ENCODE measurements around the gene LRRC61. TPM values are rescaled to one million over a fixed set of nuclear protein-coding genes. Genes with fewer than 3 reads are reported as not detected.

The LRRC61 gene
- total and polyA plus RNA-seq, 2 of the 13 experiments (the other 11 are each of a cell fraction or from before 2014, with no cell fraction given) = 33.0 to 34.8 TPM

DNA sequence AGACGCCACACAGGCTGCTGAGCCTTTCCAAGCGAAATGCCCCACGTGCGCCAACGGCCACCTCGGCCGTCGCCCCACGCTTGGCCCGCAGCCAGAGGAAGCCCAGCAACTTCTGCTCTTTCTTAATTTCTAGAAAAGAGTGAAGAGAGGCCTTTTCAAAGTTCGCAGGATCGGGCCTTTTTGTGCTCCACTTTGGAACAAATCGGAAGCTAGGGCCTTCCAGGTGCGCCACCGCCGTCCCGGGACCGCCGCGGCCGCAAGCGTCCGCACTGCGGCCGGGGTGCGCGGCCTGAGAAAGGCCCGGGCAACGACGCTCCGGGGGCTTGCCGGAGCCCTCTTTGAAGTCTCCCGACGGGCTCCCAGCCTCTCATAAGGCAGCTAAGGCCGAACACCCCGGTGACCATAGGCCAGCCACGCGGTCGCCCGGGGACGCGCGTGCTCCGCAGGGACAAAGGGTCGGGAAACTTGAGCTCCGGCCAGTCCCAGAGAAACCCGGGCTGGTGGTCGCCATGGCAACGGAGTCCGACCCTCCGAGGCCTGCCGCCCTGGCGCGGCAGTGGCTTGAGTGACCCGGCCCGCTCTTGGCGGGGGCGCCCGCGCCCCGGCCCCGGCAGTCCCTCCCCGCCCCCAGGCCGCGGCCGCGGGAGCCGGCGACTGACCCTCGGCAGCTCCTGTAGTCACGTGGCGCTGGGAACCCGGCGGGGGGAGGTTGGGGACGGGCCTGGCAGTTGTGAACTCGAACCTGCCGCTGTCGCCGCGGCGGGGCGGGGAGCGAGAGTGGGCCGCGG lies 45.1 kb downstream of the LRRC61 start, which contains the start of gene REPIN1 (continued):
- TF ChIP-seq RAD21 (CRISPR knock-in tag; IDR thresholded peaks at IDR 0.05) (0 out of 2 replicates have a peak, but pooled peaks have one; percentile 54), ZBTB7A (CRISPR knock-in tag; IDR thresholded peaks at IDR 0.05) (peak; percentile 84), SIN3B (IDR thresholded peaks at IDR 0.05; ENCODE audit: low read length) (no peak), DR1 (CRISPR knock-in tag; IDR thresholded peaks at IDR 0.05) (peak; percentile 72; the same call in 1 of the 2 replicates), ZNF276 (CRISPR knock-in tag; IDR thresholded peaks at IDR 0.05; ENCODE audit: low read depth) (no peak; the same call in 1 of the 2 replicates), MEIS2 (CRISPR knock-in tag; IDR thresholded peaks at IDR 0.05) (peak; percentile 74; the same call in 1 of the 2 replicates), ZNF382 (CRISPR knock-in tag; IDR thresholded peaks at IDR 0.05; ENCODE audit: borderline replicate concordance) (no peak), ZSCAN9 (CRISPR knock-in tag; IDR thresholded peaks at IDR 0.05; ENCODE audit: borderline replicate concordance) (peak; percentile 29; the same call in 1 of the 2 replicates), TEF (CRISPR knock-in tag; IDR thresholded peaks at IDR 0.05) (no peak), MIER3 (CRISPR knock-in tag; IDR thresholded peaks at IDR 0.05; ENCODE audit: borderline replicate concordance) (peak; percentile 38; the same call in 1 of the 2 replicates), ZBTB49 (CRISPR knock-in tag; IDR thresholded peaks at IDR 0.05; ENCODE audit: borderline replicate concordance) (0 out of 2 replicates have a peak, but pooled peaks have one; percentile 7), MED8 (CRISPR knock-in tag; IDR thresholded peaks at IDR 0.05; ENCODE audit: insufficient replicate concordance) (peak; percentile 4), KAT8 (CRISPR knock-in tag; IDR thresholded peaks at IDR 0.05) (peak; percentile 48; the same call in 1 of the 2 replicates), DMAP1 (CRISPR knock-in tag; IDR thresholded peaks at IDR 0.05) (peak; percentile 94), ARID2 (CRISPR knock-in tag; IDR thresholded peaks at IDR 0.05; ENCODE audit: borderline replicate concordance) (peak; percentile 87; the same call in 1 of the 2 replicates), NFKB2 (CRISPR knock-in tag; IDR thresholded peaks at IDR 0.05; ENCODE audit: borderline replicate concordance) (peak; percentile 97; the same call in 1 of the 2 replicates), FOSL1 (CRISPR knock-in tag; IDR thresholded peaks at IDR 0.05; ENCODE audit: borderline replicate concordance) (peak; percentile 54; the same call in 1 of the 2 replicates), SIX1 (CRISPR knock-in tag; IDR thresholded peaks at IDR 0.05; ENCODE audit: borderline replicate concordance) (no peak), RFX5 (IDR thresholded peaks at IDR 0.05; ENCODE audit: low read depth, low read length) (peak; percentile 32; the same call in 1 of the 2 replicates), NFIB (CRISPR knock-in tag; IDR thresholded peaks at IDR 0.05; ENCODE audit: borderline replicate concordance) (peak; percentile 86; the same call in 1 of the 2 replicates)
- TF ChIP-seq, protein P1, sequence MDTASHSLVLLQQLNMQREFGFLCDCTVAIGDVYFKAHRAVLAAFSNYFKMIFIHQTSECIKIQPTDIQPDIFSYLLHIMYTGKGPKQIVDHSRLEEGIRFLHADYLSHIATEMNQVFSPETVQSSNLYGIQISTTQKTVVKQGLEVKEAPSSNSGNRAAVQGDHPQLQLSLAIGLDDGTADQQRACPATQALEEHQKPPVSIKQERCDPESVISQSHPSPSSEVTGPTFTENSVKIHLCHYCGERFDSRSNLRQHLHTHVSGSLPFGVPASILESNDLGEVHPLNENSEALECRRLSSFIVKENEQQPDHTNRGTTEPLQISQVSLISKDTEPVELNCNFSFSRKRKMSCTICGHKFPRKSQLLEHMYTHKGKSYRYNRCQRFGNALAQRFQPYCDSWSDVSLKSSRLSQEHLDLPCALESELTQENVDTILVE (CRISPR knock-in tag; IDR thresholded peaks at IDR 0.05) = peak; percentile 87; the same call in 1 of the 2 replicates
- TF ChIP-seq, protein P2, sequence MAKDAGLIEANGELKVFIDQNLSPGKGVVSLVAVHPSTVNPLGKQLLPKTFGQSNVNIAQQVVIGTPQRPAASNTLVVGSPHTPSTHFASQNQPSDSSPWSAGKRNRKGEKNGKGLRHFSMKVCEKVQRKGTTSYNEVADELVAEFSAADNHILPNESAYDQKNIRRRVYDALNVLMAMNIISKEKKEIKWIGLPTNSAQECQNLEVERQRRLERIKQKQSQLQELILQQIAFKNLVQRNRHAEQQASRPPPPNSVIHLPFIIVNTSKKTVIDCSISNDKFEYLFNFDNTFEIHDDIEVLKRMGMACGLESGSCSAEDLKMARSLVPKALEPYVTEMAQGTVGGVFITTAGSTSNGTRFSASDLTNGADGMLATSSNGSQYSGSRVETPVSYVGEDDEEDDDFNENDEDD (CRISPR knock-in tag; IDR thresholded peaks at IDR 0.05; ENCODE audit: borderline replicate concordance) = peak; percentile 76; the same call in 1 of the 2 replicates

Measured in HepG2 (cell line).